Measurements from ENCODE around the gene TIMP2. TPM values are rescaled to one million over a fixed set of nuclear protein-coding genes. Genes with fewer than 3 reads are reported as not detected.

TIMP2 gene
- total RNA-seq, 1 donor from 2014 or later = 318 TPM

DNA sequence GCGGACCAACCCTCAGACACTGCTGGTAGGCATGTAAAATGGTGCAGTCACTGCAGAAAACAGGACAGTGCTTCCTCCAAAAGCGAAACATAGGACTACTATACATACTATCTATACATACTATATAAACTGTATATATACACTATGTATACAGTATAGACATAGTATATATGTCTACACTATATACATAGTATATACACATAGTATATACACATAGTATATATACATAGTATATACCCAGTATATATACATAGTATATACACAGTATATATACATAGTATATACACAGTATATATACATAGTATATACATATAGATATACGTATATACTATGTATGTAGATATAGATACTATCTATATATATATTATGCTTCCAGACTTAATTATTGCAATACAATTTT is 78.1 kb downstream of the TIMP2 start:
- ATAC-seq (no peak), DNase-seq (no peak)
- H3K27me3 ChIP-seq = no peaks in the 10 kb centered on the region
- no peaks in the 10 kb centered on the region for H3K9me3 ChIP-seq
- H3K36me3 ChIP-seq = no peaks in the 10 kb centered on the region
- no peaks in the 10 kb centered on the region for H3K4me1 ChIP-seq
- H3K27ac ChIP-seq = no peak overlapping the region
- intact Hi-C loops (cut with DNase I) = no loop called here
- TF ChIP-seq, protein P1, sequence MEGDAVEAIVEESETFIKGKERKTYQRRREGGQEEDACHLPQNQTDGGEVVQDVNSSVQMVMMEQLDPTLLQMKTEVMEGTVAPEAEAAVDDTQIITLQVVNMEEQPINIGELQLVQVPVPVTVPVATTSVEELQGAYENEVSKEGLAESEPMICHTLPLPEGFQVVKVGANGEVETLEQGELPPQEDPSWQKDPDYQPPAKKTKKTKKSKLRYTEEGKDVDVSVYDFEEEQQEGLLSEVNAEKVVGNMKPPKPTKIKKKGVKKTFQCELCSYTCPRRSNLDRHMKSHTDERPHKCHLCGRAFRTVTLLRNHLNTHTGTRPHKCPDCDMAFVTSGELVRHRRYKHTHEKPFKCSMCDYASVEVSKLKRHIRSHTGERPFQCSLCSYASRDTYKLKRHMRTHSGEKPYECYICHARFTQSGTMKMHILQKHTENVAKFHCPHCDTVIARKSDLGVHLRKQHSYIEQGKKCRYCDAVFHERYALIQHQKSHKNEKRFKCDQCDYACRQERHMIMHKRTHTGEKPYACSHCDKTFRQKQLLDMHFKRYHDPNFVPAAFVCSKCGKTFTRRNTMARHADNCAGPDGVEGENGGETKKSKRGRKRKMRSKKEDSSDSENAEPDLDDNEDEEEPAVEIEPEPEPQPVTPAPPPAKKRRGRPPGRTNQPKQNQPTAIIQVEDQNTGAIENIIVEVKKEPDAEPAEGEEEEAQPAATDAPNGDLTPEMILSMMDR (IDR thresholded peaks at IDR 0.05) = no peak
- H3K4me3 ChIP-seq = no peak overlapping the region

DNA sequence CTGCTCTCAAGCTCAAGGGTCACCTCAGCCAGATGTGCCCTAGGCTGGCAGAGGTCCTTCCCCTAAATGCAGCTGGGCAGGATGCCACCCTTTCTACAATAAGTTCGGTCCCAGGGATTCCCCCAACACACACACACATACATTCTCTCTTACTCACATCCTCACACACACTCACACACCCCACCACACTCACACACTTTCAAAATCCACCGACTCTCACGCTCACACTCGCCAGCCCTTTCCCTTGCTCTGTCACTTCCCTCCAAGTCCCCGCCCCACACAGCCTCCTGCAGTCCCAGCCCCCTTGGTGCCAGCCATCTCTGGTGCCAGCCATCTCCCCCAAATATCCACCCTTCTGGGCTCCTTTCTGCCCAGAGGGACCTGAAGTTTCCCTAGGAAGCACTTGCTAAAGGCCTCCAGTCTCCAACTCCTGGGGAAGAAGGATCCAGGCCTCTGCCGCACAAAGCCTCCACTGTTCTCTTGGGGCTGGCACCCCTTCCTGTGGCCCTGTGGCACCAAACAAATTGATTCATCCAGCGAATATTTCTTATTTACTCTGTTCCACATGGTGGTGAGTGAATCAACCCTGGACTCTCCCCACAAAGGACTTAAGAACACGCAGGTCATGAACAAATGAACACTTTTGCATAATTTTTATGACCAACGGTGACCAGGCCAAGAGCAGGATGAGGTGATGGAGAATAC is 80.7 kb downstream of the TIMP2 start:
- no peak overlapping the region for H3K4me3 ChIP-seq
- no peaks in the 10 kb centered on the region for H3K36me3 ChIP-seq
- H3K9me3 ChIP-seq = no peaks in the 10 kb centered on the region
- H3K27ac ChIP-seq = no peak overlapping the region
- DNase-seq (no peak), ATAC-seq (no peak)
- no peaks in the 10 kb centered on the region for H3K27me3 ChIP-seq
- TF ChIP-seq, protein P1 (IDR thresholded peaks at IDR 0.05) = no peak
- H3K4me1 ChIP-seq = peaks cover 8% of the 10 kb centered on the region
- intact Hi-C loops (cut with DNase I) = no loop called here

DNA sequence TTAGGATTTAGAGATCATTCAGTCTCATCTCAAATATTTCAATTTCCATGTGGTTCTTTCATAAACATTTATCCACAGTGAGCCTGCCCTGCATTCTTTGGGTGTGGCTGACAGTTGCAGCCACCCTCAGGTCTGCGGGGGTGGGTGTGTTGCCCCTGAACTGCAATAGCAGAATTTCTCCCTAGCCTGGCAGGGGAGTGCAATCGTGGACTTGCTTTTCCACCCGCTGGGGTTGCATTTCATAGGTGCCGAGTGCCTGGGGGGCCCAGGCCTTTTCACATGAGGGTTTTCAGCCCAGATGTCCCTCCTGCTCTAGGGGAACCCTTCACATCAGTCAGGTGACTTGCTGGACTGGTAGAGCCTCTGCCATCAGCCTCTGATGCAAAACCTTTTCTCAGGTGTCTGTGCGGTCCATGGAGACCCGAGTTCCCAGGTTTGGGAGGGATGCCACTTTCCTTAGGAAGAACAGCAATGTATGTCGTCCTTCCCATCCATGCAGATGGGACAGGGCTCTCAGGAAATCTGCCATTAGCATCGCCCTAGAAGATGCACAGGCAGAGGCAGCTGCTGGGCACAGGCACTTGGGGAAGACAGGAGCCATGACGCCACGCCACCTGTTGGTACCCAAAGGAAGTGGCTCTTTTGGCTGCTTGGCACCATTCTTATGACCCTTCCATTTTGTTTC is 82.2 kb downstream of the TIMP2 start:
- TF ChIP-seq, protein P1 (IDR thresholded peaks at IDR 0.05) = peak; percentile 58
- Histone ChIP-seq H3K9me3 (no peaks in the 10 kb centered on the region), H3K27ac (no peak overlapping the region), H3K36me3 (peaks cover 2% of the 10 kb centered on the region), H3K4me3 (no peak overlapping the region), H3K27me3 (no peaks in the 10 kb centered on the region), H3K4me1 (peaks cover 23% of the 10 kb centered on the region)
- ATAC-seq = no peak
- DNase-seq = peak; percentile 71
- intact Hi-C loops (cut with DNase I) = no loop called here

DNA sequence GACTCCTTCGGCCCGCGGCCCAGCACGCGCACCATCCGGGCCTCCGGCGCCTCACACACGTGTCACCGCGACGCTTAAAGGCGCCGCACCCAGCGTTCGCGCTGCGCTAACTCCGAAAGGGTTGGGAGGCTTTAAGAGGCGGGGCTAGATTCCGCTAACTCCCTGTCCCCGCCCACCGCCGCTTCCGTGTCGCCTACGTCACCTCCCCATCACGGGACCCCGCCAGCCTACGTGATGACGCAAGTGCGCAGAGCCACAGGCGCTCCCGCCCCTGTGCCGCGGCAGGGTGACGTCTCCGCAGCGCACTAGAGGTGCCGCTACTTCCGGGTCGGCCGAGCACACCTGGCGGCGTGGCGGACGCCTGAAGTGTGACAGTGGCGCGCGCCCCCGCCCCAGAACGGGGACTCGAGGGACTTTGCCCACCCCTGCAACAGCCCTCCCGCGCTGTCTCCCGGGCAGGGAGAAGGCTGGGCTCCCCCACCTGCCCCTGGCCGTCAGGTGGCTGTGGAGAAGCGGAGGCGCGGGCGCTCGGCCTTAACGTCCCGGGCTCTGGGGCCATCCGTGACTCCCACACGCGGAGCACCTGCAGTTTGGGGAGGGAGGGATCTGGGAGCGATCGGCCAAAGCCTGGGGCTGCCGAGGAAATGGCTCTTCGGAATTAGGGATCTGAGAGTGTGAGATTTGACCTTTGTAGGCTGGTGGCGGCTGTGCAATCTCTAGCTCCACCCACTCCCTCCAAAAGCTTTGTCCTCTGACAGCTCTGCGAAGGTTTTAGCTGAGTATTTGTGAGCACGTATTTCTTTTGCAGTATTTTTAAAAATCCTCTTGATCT is 84.2 kb downstream of the TIMP2 start, which contains the start of gene USP36:
Gene USP36, minus strand, starts transcription at position 35 of the 832 bp plus-strand sequence. CDS start 4,451 bp downstream, outside the sequence.
- TF ChIP-seq, protein P1 (IDR thresholded peaks at IDR 0.05) = no peak
- ATAC-seq (peak; percentile 96), DNase-seq (peak; percentile 100)
- Histone ChIP-seq H3K4me1 (peaks cover 32% of the 10 kb centered on the region), H3K27me3 (no peaks in the 10 kb centered on the region), H3K4me3 (peak within 1 kb of the TSS; percentile 98), H3K27ac (peak within 1 kb of the TSS; percentile 99), H3K9me3 (no peaks in the 10 kb centered on the region), H3K36me3 (peaks cover 20% of the 10 kb centered on the region)
- intact Hi-C loops (cut with DNase I) = no loop called here

DNA sequence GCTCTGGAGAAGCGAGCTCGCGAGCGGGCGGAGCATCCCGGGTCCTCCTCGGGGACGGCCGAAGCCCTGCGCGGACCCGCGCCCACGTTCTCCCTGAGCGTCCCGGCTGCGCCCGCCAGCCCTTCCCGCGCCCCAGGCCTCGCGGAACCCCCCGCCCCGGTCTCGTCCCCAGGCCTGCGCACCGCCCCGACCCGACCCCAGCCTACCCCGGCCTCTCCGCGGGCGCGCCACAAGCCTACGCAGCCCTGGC is 84.7 kb downstream of the TIMP2 start:
- H3K4me1 ChIP-seq = peaks cover 32% of the 10 kb centered on the region
- ATAC-seq = peak; percentile 45
- H3K27ac ChIP-seq = peak overlapping the region; percentile 99
- H3K36me3 ChIP-seq = peaks cover 26% of the 10 kb centered on the region
- H3K4me3 ChIP-seq = peak overlapping the region; percentile 98
- TF ChIP-seq, protein P1 (IDR thresholded peaks at IDR 0.05) = no peak
- no peaks in the 10 kb centered on the region for H3K9me3 ChIP-seq
- DNase-seq = no peak
- intact Hi-C loops (cut with DNase I) = no loop called here
- H3K27me3 ChIP-seq = no peaks in the 10 kb centered on the region
